ENCODE measurements around the gene FOSL1.

Gene FOSL1

GRCh38 chr11:65911682-65912568 lies 11.7 kb upstream of the FOSL1 start:
- Histone ChIP-seq H3K27ac (ENCODE audit: low read depth, low read length) (peak overlapping the region; percentile 9), H3K9me3 (ENCODE audit: control insufficient read depth, insufficient read depth, low read length) (no peaks in the 10 kb centered on the region), H3K4me1 (ENCODE audit: control insufficient read depth, insufficient read depth, low read length) (peaks cover 11% of the 10 kb centered on the region; the same call in 1 of the 2 replicates), H3K9ac (ENCODE audit: low read depth, low read length) (no peak overlapping the region), H3K27me3 (ENCODE audit: control insufficient read depth, insufficient read depth, low read length) (peaks cover 13% of the 10 kb centered on the region), H3K36me3 (ENCODE audit: control insufficient read depth, insufficient read depth, low read length) (no peaks in the 10 kb centered on the region; the same call in 1 of the 2 replicates), H3K4me3 (ENCODE audit: low read depth, low read length) (no peak overlapping the region)

DNA sequence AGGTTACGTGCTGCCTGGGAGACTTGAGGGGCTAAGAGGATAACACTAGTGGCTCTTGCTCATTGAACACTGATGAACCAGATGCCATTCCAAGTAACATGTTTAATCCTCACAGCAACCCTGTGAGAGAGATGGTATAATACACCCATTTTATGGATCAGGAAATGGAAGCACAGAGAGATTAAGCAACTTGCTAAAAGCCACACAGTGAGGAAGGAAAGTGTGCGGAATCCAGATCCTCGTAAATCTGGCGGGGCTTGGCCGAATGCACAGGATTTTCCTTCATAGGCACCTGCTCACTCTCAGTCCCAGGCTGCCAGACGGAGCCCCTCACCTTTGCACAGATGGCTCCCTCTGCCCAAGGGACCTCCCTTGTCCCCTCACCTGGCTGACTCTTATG lies 7.7 kb upstream of the FOSL1 start:
- H3K9ac ChIP-seq (ENCODE audit: low read depth, low read length) = no peak overlapping the region

DNA sequence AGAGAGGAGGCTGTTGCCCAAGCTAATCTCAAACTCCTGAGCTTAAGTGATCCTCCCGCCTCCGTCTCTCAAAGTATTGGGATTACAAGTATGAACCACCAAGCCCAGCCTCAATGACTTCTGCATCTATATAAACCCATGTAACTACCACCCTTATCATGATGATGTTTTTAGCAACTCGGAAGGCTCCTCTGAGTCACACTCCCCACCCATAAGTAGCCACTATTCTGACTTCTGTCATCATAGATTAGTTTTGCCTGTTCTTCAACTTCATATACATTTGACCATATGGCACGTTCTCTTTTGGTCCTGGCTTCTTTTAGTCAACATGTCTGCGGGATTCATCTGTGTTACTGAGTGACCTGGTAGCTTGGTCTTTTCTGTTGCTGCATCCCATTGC lies 6.4 kb upstream of the FOSL1 start:
- H3K27ac ChIP-seq (ENCODE audit: low read depth, low read length) = no peak overlapping the region
- peaks cover 40% of the 10 kb centered on the region for H3K27me3 ChIP-seq (ENCODE audit: control insufficient read depth, insufficient read depth, low read length)
- H3K9me3 ChIP-seq (ENCODE audit: control insufficient read depth, insufficient read depth, low read length) = no peaks in the 10 kb centered on the region
- peaks cover 9% of the 10 kb centered on the region; the same call in 1 of the 2 replicates for H3K4me1 ChIP-seq (ENCODE audit: control insufficient read depth, insufficient read depth, low read length)
- H3K4me3 ChIP-seq (ENCODE audit: low read depth, low read length) = no peak overlapping the region
- H3K36me3 ChIP-seq (ENCODE audit: control insufficient read depth, insufficient read depth, low read length) = no peaks in the 10 kb centered on the region
- no peak overlapping the region for H3K9ac ChIP-seq (ENCODE audit: low read depth, low read length)

More for the DNA sequence above, 7.7 kb upstream of the FOSL1 start:
- Histone ChIP-seq H3K27me3 (ENCODE audit: control insufficient read depth, insufficient read depth, low read length) (peaks cover 28% of the 10 kb centered on the region), H3K27ac (ENCODE audit: low read depth, low read length) (no peak overlapping the region), H3K9me3 (ENCODE audit: control insufficient read depth, insufficient read depth, low read length) (no peaks in the 10 kb centered on the region), H3K4me3 (ENCODE audit: low read depth, low read length) (no peak overlapping the region), H3K36me3 (ENCODE audit: control insufficient read depth, insufficient read depth, low read length) (no peaks in the 10 kb centered on the region), H3K4me1 (ENCODE audit: control insufficient read depth, insufficient read depth, low read length) (peaks cover 11% of the 10 kb centered on the region)

- Histone ChIP-seq H3K4me3 (ENCODE audit: low read depth, low read length) (no peak overlapping the region), H3K36me3 (ENCODE audit: control insufficient read depth, insufficient read depth, low read length) (no peaks in the 10 kb centered on the region), H3K9ac (ENCODE audit: low read depth, low read length) (no peak overlapping the region), H3K9me3 (ENCODE audit: control insufficient read depth, insufficient read depth, low read length) (no peaks in the 10 kb centered on the region), H3K27me3 (ENCODE audit: control insufficient read depth, insufficient read depth, low read length) (peaks cover 59% of the 10 kb centered on the region), H3K4me1 (ENCODE audit: control insufficient read depth, insufficient read depth, low read length) (peaks cover 9% of the 10 kb centered on the region), H3K27ac (ENCODE audit: low read depth, low read length) (peak overlapping the region; percentile 25)
Measured at GRCh38 chr11:65903715-65904114, 3.5 kb upstream of the FOSL1 start.

GRCh38 chr11:65903068-65903481 lies 2.9 kb upstream of the FOSL1 start:
- Histone ChIP-seq H3K27ac (ENCODE audit: low read depth, low read length) (peak overlapping the region; percentile 25), H3K36me3 (ENCODE audit: control insufficient read depth, insufficient read depth, low read length) (no peaks in the 10 kb centered on the region), H3K9me3 (ENCODE audit: control insufficient read depth, insufficient read depth, low read length) (no peaks in the 10 kb centered on the region), H3K4me3 (ENCODE audit: low read depth, low read length) (no peak overlapping the region), H3K27me3 (ENCODE audit: control insufficient read depth, insufficient read depth, low read length) (peaks cover 64% of the 10 kb centered on the region), H3K4me1 (ENCODE audit: control insufficient read depth, insufficient read depth, low read length) (peaks cover 9% of the 10 kb centered on the region), H3K9ac (ENCODE audit: low read depth, low read length) (no peak overlapping the region)

GRCh38 chr11:65900899-65901180 lies 652 bp upstream of the FOSL1 start:
- H3K9me3 ChIP-seq (ENCODE audit: control insufficient read depth, insufficient read depth, low read length) = no peaks in the 10 kb centered on the region
- H3K9ac ChIP-seq (ENCODE audit: low read depth, low read length) = no peak overlapping the region
- no peaks in the 10 kb centered on the region for H3K36me3 ChIP-seq (ENCODE audit: control insufficient read depth, insufficient read depth, low read length)
- H3K4me3 ChIP-seq (ENCODE audit: low read depth, low read length) = peak overlapping the region; percentile 32; the same call in 1 of the 2 replicates
- peaks cover 9% of the 10 kb centered on the region for H3K4me1 ChIP-seq (ENCODE audit: control insufficient read depth, insufficient read depth, low read length)
- H3K27ac ChIP-seq (ENCODE audit: low read depth, low read length) = peak overlapping the region; percentile 45
- peaks cover 55% of the 10 kb centered on the region for H3K27me3 ChIP-seq (ENCODE audit: control insufficient read depth, insufficient read depth, low read length)

DNA sequence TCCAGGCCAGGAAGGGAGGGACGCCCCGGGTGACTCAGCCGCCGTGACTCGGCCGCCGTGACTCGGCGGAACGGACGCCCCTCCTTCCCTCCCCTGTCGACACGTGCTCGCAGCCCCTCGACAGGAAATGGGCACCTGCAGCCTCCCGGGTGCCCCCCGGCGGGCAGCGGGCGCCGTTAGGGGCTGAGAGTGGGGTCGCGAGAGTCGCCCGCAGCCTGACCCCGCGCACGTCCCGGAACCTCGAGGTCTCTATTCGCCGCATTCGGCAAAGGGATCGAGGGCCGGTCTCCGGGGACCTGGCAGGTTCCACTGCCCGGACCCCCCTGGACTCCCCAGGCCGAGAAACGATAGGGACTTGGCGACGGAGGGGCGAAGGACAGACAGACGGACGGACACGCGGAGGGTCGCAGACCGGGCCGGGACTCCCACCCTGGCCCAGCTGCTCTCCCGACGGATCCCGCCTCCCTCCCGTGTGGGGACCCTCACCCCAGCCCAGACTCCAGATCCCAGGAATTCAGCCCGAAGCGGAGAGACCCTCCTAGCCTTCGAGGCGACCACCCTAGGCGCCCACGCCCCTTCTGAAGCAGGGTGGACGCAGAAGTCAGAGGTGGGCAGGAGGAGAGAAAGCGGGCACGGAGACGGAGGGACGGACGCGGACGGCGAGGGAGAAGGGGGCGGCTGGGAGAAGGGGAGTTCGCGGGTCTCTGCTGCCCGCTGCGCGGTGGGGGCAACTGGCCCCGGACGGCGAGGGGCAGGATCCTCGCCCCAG lies 648 bp downstream of the FOSL1 start:
- Histone ChIP-seq H3K27ac (ENCODE audit: low read depth, low read length) (peak overlapping the region; percentile 87), H3K4me1 (ENCODE audit: control insufficient read depth, insufficient read depth, low read length) (peaks cover 9% of the 10 kb centered on the region), H3K9me3 (ENCODE audit: control insufficient read depth, insufficient read depth, low read length) (no peaks in the 10 kb centered on the region), H3K4me3 (ENCODE audit: low read depth, low read length) (peak overlapping the region; percentile 64), H3K27me3 (ENCODE audit: control insufficient read depth, insufficient read depth, low read length) (peaks cover 55% of the 10 kb centered on the region), H3K9ac (ENCODE audit: low read depth, low read length) (peak overlapping the region; percentile 69), H3K36me3 (ENCODE audit: control insufficient read depth, insufficient read depth, low read length) (no peaks in the 10 kb centered on the region)

DNA sequence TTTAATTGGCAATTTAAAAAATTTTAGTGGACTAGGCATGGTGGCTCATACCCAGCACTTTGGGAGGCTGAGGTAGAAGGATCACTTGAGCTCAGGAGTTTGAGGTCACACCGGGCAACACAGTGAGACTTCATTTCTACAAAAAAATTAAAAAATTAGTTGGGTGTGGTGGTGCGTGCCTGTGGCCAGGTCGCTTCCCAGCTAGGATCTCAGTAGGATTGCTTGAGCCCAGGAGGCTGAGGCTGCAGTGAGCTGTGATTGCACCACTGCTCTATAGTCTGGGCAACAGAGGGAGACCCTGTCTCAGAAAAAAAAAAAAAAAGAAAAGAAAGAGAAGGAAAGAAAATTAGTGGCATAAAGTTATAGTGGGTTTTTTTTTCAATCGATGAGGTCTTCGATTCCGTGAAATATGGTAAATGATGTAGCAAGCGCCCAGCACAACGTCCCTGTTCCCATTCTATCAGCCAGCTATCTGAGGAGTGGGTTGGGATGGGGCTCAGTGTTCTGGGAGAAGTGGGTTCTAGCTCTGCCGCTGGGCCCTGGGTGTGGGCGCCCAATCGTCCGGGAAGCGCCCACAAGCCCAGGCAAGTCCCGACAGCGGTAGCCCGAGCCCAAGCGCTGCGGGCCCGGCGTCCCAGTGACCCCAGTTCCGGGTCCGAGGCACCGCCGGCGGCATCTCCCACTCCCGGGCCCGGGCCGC lies 1.4 kb downstream of the FOSL1 start:
- Histone ChIP-seq H3K4me3 (ENCODE audit: low read depth, low read length) (peak overlapping the region; percentile 64), H3K36me3 (ENCODE audit: control insufficient read depth, insufficient read depth, low read length) (no peaks in the 10 kb centered on the region), H3K9ac (ENCODE audit: low read depth, low read length) (peak overlapping the region; percentile 69; the same call in 1 of the 2 replicates), H3K4me1 (ENCODE audit: control insufficient read depth, insufficient read depth, low read length) (peaks cover 9% of the 10 kb centered on the region), H3K9me3 (ENCODE audit: control insufficient read depth, insufficient read depth, low read length) (no peaks in the 10 kb centered on the region), H3K27me3 (ENCODE audit: control insufficient read depth, insufficient read depth, low read length) (peaks cover 52% of the 10 kb centered on the region), H3K27ac (ENCODE audit: low read depth, low read length) (no peak overlapping the region)

GRCh38 chr11:65897020-65897471 lies 3.1 kb downstream of the FOSL1 start:
- Histone ChIP-seq H3K9ac (ENCODE audit: low read depth, low read length) (no peak overlapping the region), H3K36me3 (ENCODE audit: control insufficient read depth, insufficient read depth, low read length) (no peaks in the 10 kb centered on the region)

GRCh38 chr11:65896034-65896999 lies 3.9 kb downstream of the FOSL1 start:
- H3K4me3 ChIP-seq (ENCODE audit: low read depth, low read length) = no peak overlapping the region
- no peaks in the 10 kb centered on the region for H3K9me3 ChIP-seq (ENCODE audit: control insufficient read depth, insufficient read depth, low read length)
- no peaks in the 10 kb centered on the region for H3K36me3 ChIP-seq (ENCODE audit: control insufficient read depth, insufficient read depth, low read length)
- H3K9ac ChIP-seq (ENCODE audit: low read depth, low read length) = no peak overlapping the region
- H3K27me3 ChIP-seq (ENCODE audit: control insufficient read depth, insufficient read depth, low read length) = peaks cover 31% of the 10 kb centered on the region
- peaks cover 10% of the 10 kb centered on the region; the same call in 1 of the 2 replicates for H3K4me1 ChIP-seq (ENCODE audit: control insufficient read depth, insufficient read depth, low read length)
- H3K27ac ChIP-seq (ENCODE audit: low read depth, low read length) = no peak overlapping the region

More at GRCh38 chr11:65897020-65897471, 3.1 kb downstream of the FOSL1 start:
- H3K4me1 ChIP-seq (ENCODE audit: control insufficient read depth, insufficient read depth, low read length) = peaks cover 7% of the 10 kb centered on the region; the same call in 1 of the 2 replicates
- peaks cover 35% of the 10 kb centered on the region for H3K27me3 ChIP-seq (ENCODE audit: control insufficient read depth, insufficient read depth, low read length)
- H3K4me3 ChIP-seq (ENCODE audit: low read depth, low read length) = no peak overlapping the region
- no peak overlapping the region for H3K27ac ChIP-seq (ENCODE audit: low read depth, low read length)
- no peaks in the 10 kb centered on the region for H3K9me3 ChIP-seq (ENCODE audit: control insufficient read depth, insufficient read depth, low read length)
